Peyer's patch (tissue), 4 donors: ENCODE measurements around the gene CDX1. TPM values are rescaled to one million over a fixed set of nuclear protein-coding genes. Genes with fewer than 3 reads are reported as not detected.

Source experiments
- DNase-seq, 3 donors: peaks; one replicate each; pipeline ENCODE4 v3.0.0-alpha.2; 2017 to 2019
- H3K27ac ChIP-seq, 4 donors: fragments of 200-600 bp; sonication (generic); one replicate each; pipeline ENCODE4 v1.5.1; 2016 to 2019
- H3K27me3 ChIP-seq, 2 donors: fragments of 200-600 bp; sonication (generic); one replicate each; pipeline ENCODE4 v1.5.1; 2019
- H3K36me3 ChIP-seq, 3 donors: fragments of 200-600 bp; sonication (generic); one replicate each; pipeline ENCODE4 v1.5.1; 2016 to 2019
- H3K4me1 ChIP-seq, 4 donors: fragments of 200-600 bp; sonication (generic); one replicate each; pipeline ENCODE4 v1.5.1; 2016 to 2019
- H3K4me3 ChIP-seq, 4 donors: fragments of 200-600 bp; sonication (generic); 1 replicate in 3 of 4; 2 replicates in 1 of 4; pipeline ENCODE4 v1.5.1; 2016 to 2019; ENCODE audit warnings: mild to moderate bottlenecking in 1 of 4
- H3K9me3 ChIP-seq, 4 donors: fragments of 200-600 bp; sonication (generic); one replicate each; pipeline ENCODE4 v1.5.1; 2016 to 2019; ENCODE audit warnings: mild to moderate bottlenecking in 1 of 4
- POLR2A ChIP-seq, 2 donors: fragments of 450-650 bp; IDR thresholded peaks; one replicate each; pipeline ENCODE4 v1.5.1; 2017; ENCODE audit warnings: antibody characterized with exemption in 2 of 2, mild to moderate bottlenecking in 2 of 2, moderate library complexity in 2 of 2
- total RNA-seq, 4 donors: library from RNA; depleted of rRNA; stranded (reverse); fragments of >200 nt; gene quantifications; one replicate each; pipeline ENCODE4 v1.1.0, GENCODE V29; 2016
- TF ChIP-seq, protein P1 (sequence below), 6 experiments: fragments of 450-650 bp in 4 of 6; fragments of 200-600 bp in 2 of 6; sonication (generic) in 1 of 6; IDR thresholded peaks; one replicate each; pipeline ENCODE4 v1.5.1; 2017 to 2019; ENCODE audit warnings: antibody characterized with exemption in 6 of 6, mild to moderate bottlenecking in 3 of 6, moderate library complexity in 1 of 6

The CDX1 gene
- total RNA-seq, 4 donors from 2014 or later: 177 to 429 (median 370) TPM

DNA sequence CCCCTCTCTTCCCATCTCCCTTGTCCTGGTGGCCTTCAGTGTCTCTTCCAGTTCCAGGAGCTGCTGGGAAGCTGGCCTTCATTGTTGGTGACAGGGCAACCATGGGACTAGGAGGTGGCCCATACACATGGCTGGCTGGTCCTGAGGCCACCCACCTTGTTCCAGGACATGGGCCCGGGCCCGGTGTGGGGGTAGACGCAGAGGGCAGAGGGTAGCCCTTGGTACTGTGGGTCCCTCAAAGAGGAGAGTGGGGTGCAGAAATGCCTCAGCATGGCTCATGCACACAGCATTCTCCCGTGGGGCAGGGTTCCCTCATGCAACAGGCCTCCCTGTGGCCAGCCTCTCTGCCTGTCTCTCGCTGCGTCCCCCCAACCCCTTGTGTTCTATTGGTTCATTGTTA, 44.1 kb downstream of the CDX1 start:
- TF ChIP-seq, protein P1, sequence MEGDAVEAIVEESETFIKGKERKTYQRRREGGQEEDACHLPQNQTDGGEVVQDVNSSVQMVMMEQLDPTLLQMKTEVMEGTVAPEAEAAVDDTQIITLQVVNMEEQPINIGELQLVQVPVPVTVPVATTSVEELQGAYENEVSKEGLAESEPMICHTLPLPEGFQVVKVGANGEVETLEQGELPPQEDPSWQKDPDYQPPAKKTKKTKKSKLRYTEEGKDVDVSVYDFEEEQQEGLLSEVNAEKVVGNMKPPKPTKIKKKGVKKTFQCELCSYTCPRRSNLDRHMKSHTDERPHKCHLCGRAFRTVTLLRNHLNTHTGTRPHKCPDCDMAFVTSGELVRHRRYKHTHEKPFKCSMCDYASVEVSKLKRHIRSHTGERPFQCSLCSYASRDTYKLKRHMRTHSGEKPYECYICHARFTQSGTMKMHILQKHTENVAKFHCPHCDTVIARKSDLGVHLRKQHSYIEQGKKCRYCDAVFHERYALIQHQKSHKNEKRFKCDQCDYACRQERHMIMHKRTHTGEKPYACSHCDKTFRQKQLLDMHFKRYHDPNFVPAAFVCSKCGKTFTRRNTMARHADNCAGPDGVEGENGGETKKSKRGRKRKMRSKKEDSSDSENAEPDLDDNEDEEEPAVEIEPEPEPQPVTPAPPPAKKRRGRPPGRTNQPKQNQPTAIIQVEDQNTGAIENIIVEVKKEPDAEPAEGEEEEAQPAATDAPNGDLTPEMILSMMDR (IDR thresholded peaks at IDR 0.05): no peak
- no peak for TF ChIP-seq POLR2A (IDR thresholded peaks at IDR 0.05)
- Histone ChIP-seq H3K27ac (peak overlapping the region in 3 of 4 donors; percentile 59 to 77 (median 65)), H3K9me3 (no peaks in the 10 kb centered on the region), H3K27me3 (no peaks in the 10 kb centered on the region), H3K4me1 (peaks cover 0 to 43% (median 5%) of the 10 kb centered on the region in 4 donors), H3K36me3 (no peaks in the 10 kb centered on the region), H3K4me3 (no peak overlapping the region)
- no peak for DNase-seq

DNA sequence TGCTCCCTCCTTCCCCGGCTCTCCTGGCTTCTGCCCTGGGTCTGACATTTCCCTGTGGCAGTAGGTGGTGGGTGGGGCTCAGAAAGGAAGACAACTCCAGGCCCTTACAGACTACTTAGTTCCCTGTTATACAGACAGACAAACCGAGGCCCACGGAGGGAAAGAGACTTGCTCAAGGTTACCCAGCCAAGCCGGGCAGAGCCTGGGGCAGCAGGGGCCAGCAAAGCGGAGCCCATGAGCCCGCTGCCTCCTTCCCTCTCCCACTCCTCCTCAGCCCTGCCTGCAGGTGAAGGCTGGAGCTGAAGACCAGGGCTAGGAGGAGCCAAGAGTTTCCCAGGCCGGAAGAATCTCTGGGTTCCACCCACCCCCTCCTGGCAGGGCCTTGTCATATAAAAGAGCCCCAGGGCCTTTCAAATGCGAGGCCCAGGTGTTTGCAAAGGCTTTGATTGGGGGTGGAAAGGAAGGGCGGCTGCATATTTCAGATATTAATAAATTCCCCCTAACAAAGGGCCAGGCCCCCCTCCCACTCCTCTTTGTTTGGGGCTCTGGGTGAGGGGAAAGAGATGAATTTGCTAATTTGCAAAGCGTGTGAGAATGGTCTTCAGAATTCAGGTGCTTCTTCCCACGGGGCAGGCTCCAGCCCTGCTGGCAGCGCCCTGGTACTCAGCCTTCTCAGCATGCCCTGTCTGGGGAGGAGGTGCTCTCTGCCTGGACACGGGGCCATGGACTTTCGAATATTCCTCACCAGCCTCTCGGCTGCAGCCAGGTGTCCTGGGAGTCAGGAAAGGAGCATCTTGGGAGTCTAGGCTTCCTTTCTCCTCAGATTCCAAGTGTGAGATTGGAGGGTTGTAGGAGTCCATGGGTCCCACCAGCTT, 44.8 kb downstream of the CDX1 start:
- no peak for TF ChIP-seq POLR2A (IDR thresholded peaks at IDR 0.05)
- TF ChIP-seq, protein P1 (IDR thresholded peaks at IDR 0.05): peak in 3 of 6 experiments; percentile 17 to 51 (median 36)
- Histone ChIP-seq H3K4me1 (peaks cover 0 to 51% (median 5%) of the 10 kb centered on the region in 4 donors), H3K27me3 (no peaks in the 10 kb centered on the region), H3K4me3 (no peak overlapping the region), H3K36me3 (no peaks in the 10 kb centered on the region), H3K9me3 (no peaks in the 10 kb centered on the region), H3K27ac (peak overlapping the region in 3 of 4 donors; percentile 59 to 77 (median 65))
- DNase-seq: peak in 2 of 3 donors; percentile 67 to 73

DNA sequence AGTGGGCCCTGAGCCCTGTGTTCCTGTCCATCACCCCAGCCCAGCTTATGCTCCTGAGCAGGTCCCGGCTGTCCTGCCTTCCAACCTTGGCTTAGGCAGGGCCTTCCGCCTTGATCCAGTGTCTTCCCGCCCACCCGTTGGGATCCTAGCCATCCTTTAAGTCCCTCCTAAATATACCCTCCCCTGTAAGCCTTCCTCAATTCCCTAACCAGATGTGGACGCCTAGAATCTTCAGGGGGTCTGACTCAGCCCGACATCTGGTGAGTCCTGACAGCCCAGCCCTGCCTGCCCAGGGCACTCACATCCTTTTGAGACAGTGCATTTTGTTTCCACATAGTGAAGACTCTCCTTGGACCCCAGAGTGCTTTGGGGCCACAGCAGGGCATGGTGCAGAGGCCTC, 47.0 kb downstream of the CDX1 start:
- no peaks in the 10 kb centered on the region for H3K9me3 ChIP-seq
- no peak overlapping the region for H3K4me3 ChIP-seq
- no peak overlapping the region for H3K27ac ChIP-seq
- H3K36me3 ChIP-seq: no peaks in the 10 kb centered on the region
- H3K27me3 ChIP-seq: no peaks in the 10 kb centered on the region
- no peak for DNase-seq
- H3K4me1 ChIP-seq: peaks cover 4 to 61% (median 7%) of the 10 kb centered on the region in 4 donors
- TF ChIP-seq, protein P1 (IDR thresholded peaks at IDR 0.05): no peak
- no peak for TF ChIP-seq POLR2A (IDR thresholded peaks at IDR 0.05)

DNA sequence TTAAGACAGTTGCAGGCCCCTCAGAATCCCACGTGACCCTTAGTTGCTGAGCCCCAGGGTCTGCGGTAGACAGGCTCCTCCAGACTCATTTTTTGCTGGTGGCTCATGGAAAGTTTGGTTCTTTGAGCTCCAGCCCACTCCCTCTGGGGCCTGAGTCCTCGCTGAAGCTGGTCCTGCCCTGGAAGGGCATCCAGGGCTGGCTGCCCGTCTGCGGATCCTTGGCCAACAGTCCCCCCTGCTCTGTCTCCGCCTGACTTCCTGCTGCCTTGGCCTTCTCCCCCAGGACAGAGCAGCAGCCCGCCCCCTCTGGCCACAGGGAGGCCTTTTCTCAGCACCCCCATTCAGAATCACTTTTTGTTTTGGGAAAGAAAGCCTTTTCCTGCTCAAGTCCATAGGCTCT, 47.7 kb downstream of the CDX1 start:
- TF ChIP-seq, protein P1 (IDR thresholded peaks at IDR 0.05): no peak
- no peak for TF ChIP-seq POLR2A (IDR thresholded peaks at IDR 0.05)
- H3K36me3 ChIP-seq: no peaks in the 10 kb centered on the region
- peak overlapping the region in 1 of 4 donors; percentile 2 for H3K27ac ChIP-seq
- no peaks in the 10 kb centered on the region for H3K27me3 ChIP-seq
- no peak for DNase-seq
- no peaks in the 10 kb centered on the region for H3K9me3 ChIP-seq
- H3K4me1 ChIP-seq: peaks cover 2 to 53% (median 4%) of the 10 kb centered on the region in 4 donors
- no peak overlapping the region for H3K4me3 ChIP-seq

DNA sequence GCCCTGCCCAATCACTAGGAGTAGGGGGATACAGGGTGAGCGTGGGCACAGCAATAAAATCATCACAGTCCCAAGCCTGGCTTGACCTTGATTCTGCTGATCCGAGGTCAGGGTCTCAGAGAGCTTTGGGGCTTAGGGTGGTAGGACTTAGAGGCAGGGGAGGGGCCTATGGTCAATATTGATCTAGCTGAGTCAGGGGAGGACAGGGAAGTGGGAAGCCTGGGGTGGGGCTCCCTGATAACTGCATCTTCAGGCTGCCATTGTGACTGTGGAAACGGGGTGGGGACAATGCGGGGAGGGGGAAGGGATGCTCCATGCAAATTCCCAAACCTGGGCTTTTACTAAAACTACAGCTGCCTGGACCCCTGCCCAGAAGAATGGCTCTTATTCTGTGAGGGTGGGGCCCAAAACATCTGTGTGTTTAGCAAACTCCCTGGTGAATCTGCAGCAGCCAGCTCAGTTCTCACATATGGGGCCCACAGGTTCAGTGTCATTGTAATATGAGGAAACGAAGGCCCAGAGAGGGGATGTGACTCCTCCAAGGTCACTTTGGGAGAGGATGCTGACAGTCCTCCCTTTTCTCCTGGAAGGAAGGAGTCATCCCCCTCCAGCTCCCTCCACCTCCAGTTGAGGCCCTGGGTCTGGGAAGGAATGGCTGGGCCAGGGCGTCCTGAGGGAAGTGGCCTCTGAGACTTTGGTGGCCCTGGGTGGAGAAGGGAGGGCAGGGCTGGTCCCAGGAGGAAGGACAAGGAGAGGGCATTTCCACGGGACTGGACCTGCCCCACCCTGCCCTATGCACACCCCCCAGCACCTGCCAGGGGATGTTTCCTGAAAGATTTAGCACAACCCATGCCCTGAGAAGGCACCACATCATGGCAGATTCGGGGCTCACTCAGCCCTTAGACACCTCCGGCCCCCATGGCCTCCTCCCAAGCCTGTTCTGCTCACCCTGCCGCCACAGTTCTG, 49.7 kb downstream of the CDX1 start:
- peak in 2 of 3 donors; percentile 73 to 76 for DNase-seq
- H3K27ac ChIP-seq: peak overlapping the region in 3 of 4 donors; percentile 43 to 66 (median 65)

More for the DNA sequence above, 49.7 kb downstream of the CDX1 start:
- no peak for TF ChIP-seq POLR2A (IDR thresholded peaks at IDR 0.05)
- TF ChIP-seq, protein P1 (IDR thresholded peaks at IDR 0.05): no peak
- H3K9me3 ChIP-seq: no peaks in the 10 kb centered on the region
- no peaks in the 10 kb centered on the region for H3K36me3 ChIP-seq
- H3K4me1 ChIP-seq: peaks cover 0 to 35% (median 4%) of the 10 kb centered on the region in 4 donors
- H3K27me3 ChIP-seq: no peaks in the 10 kb centered on the region
- H3K4me3 ChIP-seq: no peak overlapping the region
